Measurements from ENCODE around the gene POU3F1. TPM values are rescaled to one million over a fixed set of nuclear protein-coding genes. Genes with fewer than 3 reads are reported as not detected.
A peak's percentile ranks its signal among the peaks of the same experiment; 100 is the strongest.

Gene POU3F1
- total RNA-seq, 1 donor from 2014 or later = not detected

DNA sequence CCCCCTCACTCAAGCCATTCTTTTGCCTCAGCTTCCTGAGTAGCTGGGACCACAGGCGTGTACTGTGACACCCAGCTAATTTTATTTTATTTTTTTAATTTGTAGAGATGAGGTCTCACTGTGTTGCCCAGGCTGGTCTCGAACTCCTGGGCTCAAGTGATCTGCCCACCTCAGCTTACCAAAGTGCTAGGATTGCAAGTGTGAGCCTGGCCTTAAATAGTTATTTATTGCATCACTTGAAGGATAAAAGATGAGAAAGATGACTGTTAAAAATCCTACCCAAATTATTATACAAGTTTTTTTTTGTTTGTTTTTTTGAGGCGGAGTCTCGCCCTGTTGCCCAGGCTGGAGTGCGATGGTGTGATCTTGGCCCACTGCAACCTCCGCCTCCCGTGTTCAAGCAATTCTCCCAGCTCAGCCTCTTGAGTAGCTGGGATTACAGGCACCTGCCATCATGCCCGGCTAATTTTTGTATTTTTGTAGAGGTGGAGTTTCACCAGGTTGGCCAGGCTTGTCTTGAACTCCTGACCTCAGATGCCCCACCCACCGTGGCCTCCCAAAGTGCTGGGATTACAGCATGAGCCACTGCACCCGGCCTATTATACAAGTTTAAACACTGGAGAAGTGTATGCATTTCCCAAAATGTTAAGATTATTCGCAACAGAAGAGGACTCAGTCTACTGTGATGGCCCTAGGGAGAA is 31.7 kb downstream of the POU3F1 start:
- H3K27ac ChIP-seq = no peak overlapping the region
- peak; percentile 37 for DNase-seq
- no peaks in the 10 kb centered on the region for H3K27me3 ChIP-seq (ENCODE audit: low read depth)
- peaks cover 40% of the 10 kb centered on the region for H3K36me3 ChIP-seq
- H3K4me1 ChIP-seq = peaks cover 38% of the 10 kb centered on the region
- H3K9me3 ChIP-seq = no peaks in the 10 kb centered on the region
- TF ChIP-seq CTCF (IDR thresholded peaks at IDR 0.05) = no peak
- H3K4me3 ChIP-seq = no peak overlapping the region
- no peak for ATAC-seq
- intact Hi-C loops (cut with DNase I) = no loop called here

- no peak overlapping the region for H3K4me3 ChIP-seq
- H3K27me3 ChIP-seq (ENCODE audit: low read depth) = no peaks in the 10 kb centered on the region
- H3K9me3 ChIP-seq = no peaks in the 10 kb centered on the region
- H3K4me1 ChIP-seq = peaks cover 38% of the 10 kb centered on the region
- intact Hi-C loops (cut with DNase I) = no loop called here
- H3K36me3 ChIP-seq = peaks cover 33% of the 10 kb centered on the region
- DNase-seq (no peak), ATAC-seq (no peak)
- no peak overlapping the region for H3K27ac ChIP-seq
- no peak for TF ChIP-seq CTCF (IDR thresholded peaks at IDR 0.05)
These were observed 32.4 kb downstream of the POU3F1 start for GRCh38 chr1:38014171-38014570.

DNA sequence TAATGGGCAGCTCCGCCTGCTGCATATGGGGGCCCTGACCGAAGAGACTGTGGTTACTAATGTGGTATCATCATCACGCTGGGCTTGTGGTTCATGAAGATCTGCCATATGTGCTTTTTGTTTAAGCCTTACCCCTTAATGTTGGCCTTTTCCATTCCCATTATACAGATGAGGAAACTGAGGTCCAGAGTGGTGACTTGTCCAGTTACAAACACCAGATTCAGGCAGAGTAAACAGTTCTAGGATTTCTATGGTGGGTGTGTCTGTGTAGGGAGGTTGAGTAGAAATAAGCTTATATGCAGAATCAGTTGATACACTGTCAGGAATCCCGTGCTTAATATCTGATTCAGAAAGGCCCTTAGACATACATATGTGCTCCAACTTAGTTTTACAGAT is 33.4 kb downstream of the POU3F1 start:
- no peaks in the 10 kb centered on the region for H3K27me3 ChIP-seq (ENCODE audit: low read depth)
- peak overlapping the region; percentile 78 for H3K4me3 ChIP-seq
- TF ChIP-seq CTCF (IDR thresholded peaks at IDR 0.05) = no peak
- intact Hi-C loops (cut with DNase I) = no loop called here
- H3K4me1 ChIP-seq = peaks cover 41% of the 10 kb centered on the region
- ATAC-seq = no peak
- H3K9me3 ChIP-seq = no peaks in the 10 kb centered on the region
- DNase-seq = peak; percentile 43
- peak overlapping the region; percentile 91 for H3K27ac ChIP-seq
- H3K36me3 ChIP-seq = peaks cover 24% of the 10 kb centered on the region

DNA sequence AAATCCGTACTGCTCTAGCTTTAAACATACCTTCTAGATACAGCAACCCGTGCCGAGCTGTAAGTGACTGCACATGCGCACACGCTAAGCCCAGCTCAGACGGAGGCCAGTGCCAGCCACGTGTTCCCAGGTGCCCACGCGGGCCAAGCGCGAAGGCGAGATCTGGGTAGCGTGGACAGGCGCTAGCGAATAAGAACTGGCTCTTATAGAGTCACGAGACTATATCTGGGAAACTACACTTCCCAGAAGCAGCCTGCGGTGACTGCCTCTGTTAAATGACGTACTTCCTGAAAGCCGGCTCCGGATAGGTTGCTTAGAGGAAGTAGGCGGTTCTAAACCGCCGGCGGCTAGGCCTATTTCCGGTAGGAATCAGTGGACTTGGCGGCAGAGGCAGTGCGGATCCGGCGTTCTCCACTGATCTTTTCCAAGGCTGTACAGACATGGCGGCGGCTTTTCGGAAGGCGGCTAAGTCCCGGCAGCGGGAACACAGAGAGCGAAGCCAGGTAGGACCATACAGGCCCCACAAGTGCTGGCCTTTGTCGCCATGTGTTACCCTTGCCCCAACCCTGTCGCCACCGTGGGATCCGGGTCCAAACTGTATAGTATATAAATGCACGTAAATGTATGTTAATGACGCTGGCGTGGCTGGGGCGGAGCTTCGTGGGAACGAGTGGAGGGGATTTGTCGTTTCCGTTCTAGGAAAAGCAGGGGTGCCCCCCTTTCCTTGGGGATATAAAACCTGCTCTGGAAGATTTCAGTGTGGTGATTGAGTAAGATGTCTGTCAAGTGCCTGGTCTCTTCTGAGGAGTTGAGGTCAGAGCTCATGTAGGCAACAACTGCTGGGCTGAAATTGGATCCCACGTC is 34.0 kb downstream of the POU3F1 start, which contains the start of gene UTP11:
Gene UTP11, plus strand, starts transcription at position 372 of the 864 bp plus-strand sequence. Its CDS starts 69 bp downstream, at position 441.
- ATAC-seq (peak; percentile 98 to 99), DNase-seq (peak; percentile 96)
- no peak for TF ChIP-seq CTCF (IDR thresholded peaks at IDR 0.05)
- Histone ChIP-seq H3K4me1 (peaks cover 41% of the 10 kb centered on the region), H3K9me3 (no peaks in the 10 kb centered on the region), H3K27me3 (ENCODE audit: low read depth) (no peaks in the 10 kb centered on the region), H3K36me3 (peaks cover 18% of the 10 kb centered on the region), H3K4me3 (peak within 1 kb of the TSS; percentile 78), H3K27ac (peak within 1 kb of the TSS; percentile 91)
- intact Hi-C loops (cut with DNase I) = no loop called here

DNA sequence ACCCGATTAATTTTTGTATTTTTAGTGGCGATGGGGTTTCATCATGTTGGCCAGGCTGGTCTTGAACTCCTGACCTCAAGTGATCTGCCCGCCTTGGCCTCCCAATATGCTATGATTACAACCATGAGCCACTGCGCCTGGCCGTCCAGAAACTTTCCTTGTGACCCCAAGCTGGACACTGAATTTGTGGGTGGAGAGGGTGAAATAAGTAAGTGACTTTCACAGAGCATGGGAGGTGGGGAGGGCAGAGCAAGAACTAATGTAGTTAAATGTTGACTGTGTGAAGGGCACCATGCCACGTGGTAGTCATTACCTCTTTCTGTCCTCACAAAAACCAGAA is 36.8 kb downstream of the POU3F1 start:
- Histone ChIP-seq H3K4me1 (peaks cover 22% of the 10 kb centered on the region), H3K9me3 (no peaks in the 10 kb centered on the region), H3K4me3 (no peak overlapping the region), H3K27ac (no peak overlapping the region), H3K27me3 (ENCODE audit: low read depth) (no peaks in the 10 kb centered on the region), H3K36me3 (no peaks in the 10 kb centered on the region)
- ATAC-seq (no peak), DNase-seq (no peak)
- intact Hi-C loops (cut with DNase I) = no loop called here
- no peak for TF ChIP-seq CTCF (IDR thresholded peaks at IDR 0.05)

Data from lower lobe of right lung (tissue), 2 donors.